CD4-positive, CD25-positive, alpha-beta regulatory T cell (primary cell): ENCODE results near the gene KCNN1. TPM values are rescaled to one million over a fixed set of nuclear protein-coding genes. Genes with fewer than 3 reads are reported as not detected.

Source experiments
- ATAC-seq, 2 donors: fragments of 150-1000 bp; cut with Tn5 transposase; one replicate each; pipeline ENCODE4 v1.10.0; 2021; ENCODE audit warnings: low read depth in 2 of 2, moderate number of reproducible peaks in 2 of 2, moderate library complexity in 1 of 2
- DNase-seq, 3 donors: peaks; one replicate each; pipeline versions ENCODE4 v3.0.0 to v3.0.0-alpha.2; 2012 to 2022; ENCODE audit warnings: mixed read lengths in 1 of 3
- H3K27ac ChIP-seq: one replicate; pipeline ENCODE4 v1.7.0; 2013; ENCODE audit warnings: mild to moderate bottlenecking, low read length; ENCODE audit not compliant: insufficient read depth, poor library complexity, severe bottlenecking
- H3K27me3 ChIP-seq: one replicate; pipeline ENCODE4 v1.7.0; 2013; ENCODE audit warnings: low read length; ENCODE audit not compliant: control insufficient read depth, insufficient read depth
- H3K36me3 ChIP-seq: one replicate; pipeline ENCODE4 v1.7.0; 2013; ENCODE audit warnings: mild to moderate bottlenecking, low read length, moderate library complexity; ENCODE audit not compliant: control insufficient read depth, insufficient read depth
- H3K4me1 ChIP-seq: 2 replicates; pipeline ENCODE4 v1.7.0; 2013; ENCODE audit warnings: mild to moderate bottlenecking, low read length; ENCODE audit not compliant: insufficient read depth, control insufficient read depth, poor library complexity, severe bottlenecking
- H3K4me3 ChIP-seq: one replicate; pipeline ENCODE4 v1.7.0; 2013; ENCODE audit warnings: low read depth, mild to moderate bottlenecking, low read length, moderate library complexity
- H3K9me3 ChIP-seq, 2 experiments: 1 replicate in 1 of 2; 2 replicates in 1 of 2; pipeline ENCODE4 v1.7.0; 2013; ENCODE audit warnings: low read length in 2 of 2, mild to moderate bottlenecking in 1 of 2, moderate library complexity in 1 of 2; ENCODE audit not compliant: control insufficient read depth in 2 of 2
- H3K27ac Mint-ChIP-seq, 3 donors: one replicate each; pipeline ENCODE4 v1.8.0; 2020 to 2022; ENCODE audit warnings: mild to moderate bottlenecking in 3 of 3, mixed read lengths in 3 of 3, moderate library complexity in 2 of 3
- H3K27me3 Mint-ChIP-seq: one replicate; pipeline ENCODE4 v1.8.0; 2022; ENCODE audit warnings: mild to moderate bottlenecking, mixed read lengths
- H3K36me3 Mint-ChIP-seq: one replicate; pipeline ENCODE4 v1.8.0; 2020; ENCODE audit warnings: mixed read lengths
- H3K4me1 Mint-ChIP-seq, 4 donors: one replicate each; pipeline ENCODE4 v1.8.0; 2020 to 2022; ENCODE audit warnings: mixed read lengths in 4 of 4, mild to moderate bottlenecking in 1 of 4
- H3K4me3 Mint-ChIP-seq, 4 donors: one replicate each; pipeline ENCODE4 v1.8.0; 2020 to 2022; ENCODE audit warnings: mild to moderate bottlenecking in 4 of 4, mixed read lengths in 4 of 4, moderate library complexity in 3 of 4
- H3K9me3 Mint-ChIP-seq, 7 donors: one replicate each; pipeline ENCODE4 v1.8.0; 2020 to 2022; ENCODE audit warnings: mixed read lengths in 7 of 7, mild to moderate bottlenecking in 3 of 7, moderate library complexity in 2 of 7
- polyA plus RNA-seq, 4 donors: library from polyadenylated mRNA; unstranded; fragments of 300-500 nt; fragmentation: Illumina TruSeq; gene quantifications; one replicate each; pipeline ENCODE4 v1.2.3, GENCODE V29; 2021
- total RNA-seq: library from RNA; stranded (reverse); gene quantifications from one replicate; pipeline ENCODE4 v1.2.3, GENCODE V29; 2022

Gene KCNN1
- total and polyA plus RNA-seq, 5 donors from 2014 or later = not detected

DNA sequence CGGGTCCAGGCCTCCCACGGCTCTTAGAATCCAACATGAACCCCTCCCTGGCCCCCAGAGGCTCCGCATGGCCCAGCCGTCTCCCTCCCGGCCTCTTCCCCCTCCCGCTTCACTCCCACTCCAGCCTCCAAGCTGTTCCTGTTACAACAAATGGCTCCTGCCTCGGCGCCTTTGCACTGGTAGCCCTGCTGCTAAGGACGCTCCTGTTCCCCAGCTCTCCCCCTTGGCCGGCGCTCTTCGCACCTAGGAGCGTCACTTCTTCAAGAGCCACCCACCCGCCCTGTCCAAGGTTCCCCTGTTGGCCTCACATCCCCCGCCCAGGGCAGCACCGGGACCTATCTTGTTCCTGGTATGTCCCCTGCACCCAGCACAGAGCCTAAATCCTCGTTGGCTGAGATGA is 24.7 kb upstream of the KCNN1 start:
- Mint-ChIP-seq H3K27ac (no peak overlapping the region), H3K4me3 (no peak overlapping the region), H3K9me3 (no peaks in the 10 kb centered on the region), H3K27me3 (peaks cover 7% of the 10 kb centered on the region), H3K36me3 (peaks cover 3% of the 10 kb centered on the region), H3K4me1 (peaks cover 0 to 15% (median 8%) of the 10 kb centered on the region in 4 donors)
- no peak for DNase-seq
- Histone ChIP-seq H3K4me3 (no peak overlapping the region), H3K27ac (no peak overlapping the region), H3K27me3 (no peaks in the 10 kb centered on the region), H3K4me1 (peaks cover 5% of the 10 kb centered on the region), H3K36me3 (no peaks in the 10 kb centered on the region), H3K9me3 (no peaks in the 10 kb centered on the region)
- ATAC-seq = no peak

- no peaks in the 10 kb centered on the region for H3K27me3 ChIP-seq
- Mint-ChIP-seq H3K9me3 (no peaks in the 10 kb centered on the region), H3K4me3 (no peak overlapping the region), H3K27ac (no peak overlapping the region), H3K27me3 (peaks cover 11% of the 10 kb centered on the region), H3K4me1 (peaks cover 0 to 18% (median 10%) of the 10 kb centered on the region in 4 donors), H3K36me3 (peaks cover 3% of the 10 kb centered on the region)
- peaks cover 8% of the 10 kb centered on the region for H3K4me1 ChIP-seq
- no peak overlapping the region for H3K27ac ChIP-seq
- DNase-seq = no peak
- no peaks in the 10 kb centered on the region for H3K36me3 ChIP-seq
- ATAC-seq = no peak
- no peaks in the 10 kb centered on the region for H3K9me3 ChIP-seq
- no peak overlapping the region for H3K4me3 ChIP-seq
These were observed 24.2 kb upstream of the KCNN1 start for GRCh38 chr19:17942582-17943273.

DNA sequence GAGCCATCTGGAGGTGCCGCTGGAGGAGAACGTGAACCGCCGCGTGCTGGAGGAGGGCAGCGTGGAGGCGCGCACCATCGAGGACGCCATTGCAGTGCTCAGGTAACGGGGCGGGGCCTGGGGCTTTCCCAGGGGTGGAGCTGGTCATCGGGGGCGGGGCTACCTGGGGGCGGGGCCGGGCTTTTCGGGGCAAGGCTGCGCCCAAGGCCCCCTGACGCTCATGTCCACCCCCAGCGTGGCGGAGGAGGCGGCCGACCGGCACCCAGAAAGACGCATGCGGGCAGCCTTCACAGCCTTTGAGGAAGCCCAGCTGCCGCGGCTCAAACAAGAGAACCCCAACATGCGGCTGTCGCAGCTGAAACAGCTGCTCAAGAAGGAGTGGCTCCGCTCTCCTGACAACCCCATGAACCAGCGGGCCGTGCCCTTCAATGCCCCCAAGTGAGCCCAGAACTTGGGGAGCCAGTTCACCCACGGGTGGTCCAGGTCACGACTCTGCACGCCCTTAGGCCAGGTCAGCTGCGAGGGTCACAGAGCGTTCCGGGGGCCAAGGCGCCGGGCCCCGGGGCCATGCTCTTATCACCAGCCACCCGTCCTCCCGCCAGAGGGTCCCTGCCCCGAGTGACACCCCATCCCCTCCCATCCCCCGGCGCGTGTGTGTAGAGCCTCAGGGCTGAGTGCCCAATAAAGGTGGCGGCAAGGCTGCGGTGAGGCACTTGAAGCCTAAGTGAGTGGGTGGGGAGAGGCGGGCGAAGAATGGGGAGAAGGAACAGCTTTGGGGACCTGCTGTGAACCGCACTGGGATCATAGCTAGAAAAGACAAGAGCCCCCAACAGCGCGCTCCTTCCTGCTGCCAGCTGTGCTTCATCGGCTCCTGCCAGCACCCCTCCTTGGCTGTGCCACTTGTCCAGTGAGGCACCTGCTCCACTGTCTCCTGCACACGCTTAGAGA is 23.4 kb upstream of the KCNN1 start:
- Mint-ChIP-seq H3K27ac (no peak overlapping the region), H3K36me3 (no peaks in the 10 kb centered on the region), H3K4me3 (peak overlapping the region in 1 of 4 donors; percentile 62), H3K9me3 (no peaks in the 10 kb centered on the region), H3K4me1 (peaks cover 0 to 16% (median 9%) of the 10 kb centered on the region in 4 donors), H3K27me3 (peaks cover 12% of the 10 kb centered on the region)
- DNase-seq = no peak
- no peaks in the 10 kb centered on the region for H3K27me3 ChIP-seq
- no peaks in the 10 kb centered on the region for H3K9me3 ChIP-seq
- H3K36me3 ChIP-seq = no peaks in the 10 kb centered on the region
- no peak overlapping the region for H3K27ac ChIP-seq
- ATAC-seq = no peak
- H3K4me3 ChIP-seq = no peak overlapping the region
- H3K4me1 ChIP-seq = peaks cover 11% of the 10 kb centered on the region

DNA sequence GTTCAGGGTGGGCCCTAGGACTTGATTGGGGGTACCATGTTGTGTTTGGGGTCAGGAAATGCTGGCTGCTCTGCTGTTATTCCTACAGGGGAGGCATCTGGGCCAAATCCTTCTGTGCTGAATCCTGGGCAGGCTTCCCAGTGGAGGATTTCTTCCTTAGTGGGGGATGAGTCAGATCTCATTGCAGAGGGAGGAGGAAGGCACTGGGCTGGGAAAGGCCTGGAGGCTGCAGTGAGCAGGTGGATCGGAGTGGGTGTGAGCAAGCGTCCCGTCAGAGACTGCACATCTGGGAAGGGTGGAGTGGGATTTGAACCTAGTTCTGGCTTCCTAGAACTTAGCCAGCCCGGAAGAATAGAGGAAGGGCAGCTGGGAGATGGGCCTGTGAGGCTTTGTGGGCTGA is 22.6 kb upstream of the KCNN1 start:
- Mint-ChIP-seq H3K27ac (no peak overlapping the region), H3K9me3 (peaks cover 0 to under 1% (median 0%) of the 10 kb centered on the region in 7 donors), H3K27me3 (peaks cover 19% of the 10 kb centered on the region), H3K4me3 (peak overlapping the region in 2 of 4 donors; percentile 51 to 62), H3K4me1 (peaks cover 0 to 23% (median 12%) of the 10 kb centered on the region in 4 donors), H3K36me3 (no peaks in the 10 kb centered on the region)
- H3K4me3 ChIP-seq = no peak overlapping the region
- DNase-seq (no peak), ATAC-seq (no peak)
- peaks cover 3% of the 10 kb centered on the region for H3K27me3 ChIP-seq
- H3K36me3 ChIP-seq = no peaks in the 10 kb centered on the region
- peaks cover 18% of the 10 kb centered on the region for H3K4me1 ChIP-seq
- no peak overlapping the region for H3K27ac ChIP-seq
- H3K9me3 ChIP-seq = no peaks in the 10 kb centered on the region

DNA sequence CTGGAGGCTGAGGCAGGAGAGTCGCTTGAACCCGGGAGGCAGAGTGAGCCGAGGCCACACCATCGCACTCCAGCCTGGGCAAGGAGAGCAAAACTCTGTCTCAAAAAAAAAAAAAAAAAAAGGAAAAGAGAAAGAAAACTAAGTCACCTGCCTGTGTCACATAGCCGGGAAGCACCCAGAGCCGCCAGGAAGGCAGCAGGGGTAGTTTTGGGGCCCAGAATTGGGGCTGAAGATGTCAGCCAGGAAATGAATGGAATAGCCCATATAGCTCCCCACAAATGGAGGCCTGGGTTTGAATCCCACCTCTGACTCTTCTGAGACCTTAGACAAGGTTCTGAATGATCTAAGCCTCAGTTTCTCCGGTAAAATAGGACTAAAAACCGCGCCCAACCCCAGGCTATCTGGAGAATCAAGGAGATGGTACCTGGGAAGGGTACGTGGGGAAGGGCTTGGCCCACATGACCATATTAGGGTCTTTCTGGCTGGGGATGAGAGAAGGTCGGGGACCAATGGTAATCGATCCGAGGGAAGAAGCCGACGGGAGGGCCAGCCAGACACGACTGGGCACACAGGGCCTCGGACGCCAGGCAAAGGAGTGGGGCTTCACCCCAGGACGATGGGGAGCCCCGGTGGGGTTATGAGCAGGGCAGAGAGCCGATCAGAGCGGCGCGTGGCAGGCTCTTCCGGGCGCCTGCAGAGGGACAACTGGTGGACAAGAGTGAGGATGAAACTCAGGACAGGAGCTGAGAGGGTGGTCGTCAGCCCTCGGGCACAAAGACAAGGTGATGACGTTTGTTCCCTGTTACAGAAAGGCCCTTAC is 19.7 kb upstream of the KCNN1 start:
- Mint-ChIP-seq H3K4me3 (peak overlapping the region; percentile 86 to 93 (median 88)), H3K27ac (peak overlapping the region; percentile 74 to 95 (median 93)), H3K9me3 (peaks cover 0 to 4% (median 0%) of the 10 kb centered on the region in 7 donors), H3K36me3 (no peaks in the 10 kb centered on the region), H3K4me1 (peaks cover 0 to 49% (median 22%) of the 10 kb centered on the region in 4 donors), H3K27me3 (peaks cover 44% of the 10 kb centered on the region)
- no peaks in the 10 kb centered on the region for H3K36me3 ChIP-seq
- peak overlapping the region; percentile 52 for H3K4me3 ChIP-seq
- H3K4me1 ChIP-seq = peaks cover 47% of the 10 kb centered on the region
- no peaks in the 10 kb centered on the region for H3K9me3 ChIP-seq
- H3K27me3 ChIP-seq = peaks cover 9% of the 10 kb centered on the region
- peak in 1 of 3 donors; percentile 26 for DNase-seq
- ATAC-seq = peak; percentile 23 to 38
- H3K27ac ChIP-seq = peak overlapping the region; percentile 95

GRCh38 chr19:17947815-17948513 is 18.9 kb upstream of the KCNN1 start:
- Histone ChIP-seq H3K27me3 (peaks cover 9% of the 10 kb centered on the region), H3K4me3 (no peak overlapping the region), H3K27ac (peak overlapping the region; percentile 95), H3K4me1 (peaks cover 54% of the 10 kb centered on the region), H3K36me3 (no peaks in the 10 kb centered on the region), H3K9me3 (no peaks in the 10 kb centered on the region)
- peaks cover 50% of the 10 kb centered on the region for H3K27me3 Mint-ChIP-seq
- H3K9me3 Mint-ChIP-seq = peaks cover 0 to 4% (median 0%) of the 10 kb centered on the region in 7 donors
- ATAC-seq (peak; percentile 72), DNase-seq (peak; percentile 92 to 95 (median 94))
- no peak overlapping the region for H3K27ac Mint-ChIP-seq
- peak overlapping the region in 3 of 4 donors; percentile 71 to 86 (median 84) for H3K4me3 Mint-ChIP-seq
- no peaks in the 10 kb centered on the region for H3K36me3 Mint-ChIP-seq
- peaks cover 0 to 54% (median 22%) of the 10 kb centered on the region in 4 donors for H3K4me1 Mint-ChIP-seq

DNA sequence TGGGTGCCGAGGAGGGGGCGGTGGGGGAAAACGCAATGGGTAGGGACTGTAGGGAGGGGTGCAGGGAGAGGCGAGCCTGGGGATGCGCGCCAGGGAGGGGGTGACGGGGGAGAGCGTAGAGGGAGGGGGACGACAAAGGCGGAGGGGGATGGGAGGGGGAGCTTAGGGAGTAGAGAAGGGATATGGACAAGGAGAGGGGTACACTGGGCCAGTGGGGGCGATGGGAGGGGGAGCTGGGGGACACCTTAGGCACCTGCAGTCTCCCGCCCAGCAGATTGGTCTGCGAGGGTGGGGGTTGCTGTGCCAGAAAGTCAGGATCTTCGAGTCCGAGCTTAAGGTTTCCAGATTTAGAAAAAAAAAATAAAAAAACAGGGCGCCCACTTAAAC is 18.4 kb upstream of the KCNN1 start:
- peak overlapping the region; percentile 79 for H3K27ac ChIP-seq
- H3K36me3 Mint-ChIP-seq = no peaks in the 10 kb centered on the region

More for the DNA sequence above, 18.4 kb upstream of the KCNN1 start:
- no peaks in the 10 kb centered on the region for H3K9me3 ChIP-seq
- peaks cover 55% of the 10 kb centered on the region for H3K27me3 Mint-ChIP-seq
- no peak for ATAC-seq
- DNase-seq = no peak
- peak overlapping the region; percentile 71 to 84 (median 76) for H3K4me3 Mint-ChIP-seq
- H3K4me1 Mint-ChIP-seq = peaks cover 0 to 59% (median 22%) of the 10 kb centered on the region in 4 donors
- H3K4me1 ChIP-seq = peaks cover 57% of the 10 kb centered on the region
- H3K27me3 ChIP-seq = peaks cover 11% of the 10 kb centered on the region
- no peak overlapping the region for H3K4me3 ChIP-seq
- peaks cover 0 to 4% (median 0%) of the 10 kb centered on the region in 7 donors for H3K9me3 Mint-ChIP-seq
- H3K27ac Mint-ChIP-seq = no peak overlapping the region
- H3K36me3 ChIP-seq = no peaks in the 10 kb centered on the region
